ENCODE results near the gene FADS3.

- TF ChIP-seq CTCF (IDR thresholded peaks at IDR 0.05; ENCODE audit: low read length), result no peak
- TF ChIP-seq EZH2 (IDR thresholded peaks at IDR 0.05; ENCODE audit: borderline replicate concordance, low read length), result no peak
Observed at GRCh38 chr11:61860054-61860903, 31.1 kb downstream of the FADS3 start.
